NCI-H1092 (cell line): ENCODE measurements around the gene AKAP13.

Experiments used
- DNase-seq: peaks from one replicate; lab custom pipeline; 2025; lab: John Stamatoyannopoulos, UW

AKAP13 gene

DNA sequence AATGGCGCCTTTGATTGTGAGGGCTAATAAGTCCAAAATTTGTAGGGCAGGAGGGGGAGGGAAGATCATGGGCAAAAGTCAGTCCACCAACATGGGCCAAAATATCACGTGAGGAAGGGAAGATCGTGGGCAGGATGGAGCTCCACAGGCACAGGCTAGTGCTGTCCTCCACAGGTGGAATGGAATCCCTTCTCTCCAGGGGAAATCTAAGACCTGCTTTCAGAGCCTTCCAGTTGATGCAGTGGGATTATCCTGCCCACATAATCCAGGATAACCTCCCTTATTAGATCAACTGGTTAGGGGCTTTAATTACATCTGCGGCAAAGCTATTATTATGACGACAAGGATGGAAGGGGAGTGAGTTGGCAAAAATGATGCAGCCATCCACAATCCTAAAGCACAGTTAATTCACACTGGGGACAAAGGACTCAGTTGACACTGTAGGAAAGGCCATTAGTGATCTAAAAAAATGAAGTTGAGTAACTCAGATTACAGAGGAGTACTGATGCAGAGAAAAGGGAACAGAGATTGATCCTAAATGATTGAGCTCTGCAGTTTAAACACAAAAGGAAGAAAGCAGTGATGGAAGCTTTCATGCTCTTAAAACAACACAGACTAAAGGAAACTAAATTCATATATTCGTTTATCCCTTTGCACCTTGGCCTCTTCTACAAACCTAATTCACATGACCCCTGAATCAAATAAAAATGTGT lies 159.8 kb downstream of the AKAP13 start:
- no peak for DNase-seq

DNA sequence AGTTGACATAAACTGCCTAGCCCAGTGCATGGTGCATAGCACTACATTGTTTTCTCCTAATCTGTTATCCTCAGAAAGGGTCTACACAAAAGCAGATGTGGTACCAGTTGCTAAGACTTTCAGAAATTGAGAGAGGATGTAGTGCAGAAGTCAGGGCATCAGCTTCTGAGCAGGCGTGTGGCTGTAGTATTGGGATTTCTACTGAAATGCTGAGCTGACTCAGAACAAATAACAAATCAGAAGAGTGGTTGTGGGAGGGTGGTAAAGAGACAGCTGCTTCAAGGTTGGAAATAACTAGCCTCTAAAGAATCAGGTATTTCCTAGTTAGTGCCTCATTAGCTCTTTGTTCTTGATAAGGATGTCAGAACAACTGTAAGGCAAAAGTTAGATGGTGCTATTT lies 161.3 kb downstream of the AKAP13 start:
- DNase-seq = no peak

GRCh38 chr15:85542488-85542887 lies 162.1 kb downstream of the AKAP13 start:
- DNase-seq = no peak

DNA sequence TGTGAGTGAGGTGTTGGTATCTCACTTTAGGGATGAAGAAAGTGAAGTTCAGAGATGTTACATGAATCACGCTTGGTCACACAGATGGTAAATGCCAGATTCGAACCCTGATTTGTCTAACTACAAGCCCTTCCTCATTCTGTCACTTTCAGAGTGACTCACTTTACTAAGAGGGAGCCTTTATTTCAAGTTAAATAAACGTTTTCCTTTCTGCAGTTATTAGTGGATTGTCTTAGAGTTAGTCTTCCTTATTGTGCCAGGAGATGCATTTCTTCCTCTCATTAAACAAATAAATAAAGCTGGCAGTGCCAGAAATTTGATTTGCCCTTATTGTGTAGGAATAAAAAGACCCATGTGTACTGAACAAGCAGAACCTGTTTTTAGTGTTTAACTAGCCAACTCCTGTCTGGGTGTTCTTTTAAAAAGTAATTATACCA lies 162.5 kb downstream of the AKAP13 start:
- DNase-seq = no peak

DNA sequence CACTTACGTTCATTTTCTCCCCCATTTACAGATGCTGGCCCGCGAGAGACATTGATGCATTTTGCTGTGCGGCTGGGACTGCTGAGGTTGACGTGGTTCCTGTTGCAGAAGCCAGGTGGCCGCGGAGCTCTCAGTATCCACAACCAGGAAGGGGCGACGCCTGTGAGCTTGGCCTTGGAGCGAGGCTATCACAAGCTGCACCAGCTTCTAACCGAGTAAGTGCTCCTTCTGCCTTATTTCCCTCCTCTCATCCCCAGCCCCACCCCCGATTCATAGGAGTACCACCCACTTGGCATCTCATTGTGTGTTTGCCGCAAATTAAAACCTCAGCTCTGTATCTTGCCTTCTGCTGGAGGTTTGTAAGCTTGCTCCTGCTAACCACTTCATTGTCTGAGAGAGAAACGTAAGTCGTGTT lies 163.3 kb downstream of the AKAP13 start:
- no peak for DNase-seq

DNA sequence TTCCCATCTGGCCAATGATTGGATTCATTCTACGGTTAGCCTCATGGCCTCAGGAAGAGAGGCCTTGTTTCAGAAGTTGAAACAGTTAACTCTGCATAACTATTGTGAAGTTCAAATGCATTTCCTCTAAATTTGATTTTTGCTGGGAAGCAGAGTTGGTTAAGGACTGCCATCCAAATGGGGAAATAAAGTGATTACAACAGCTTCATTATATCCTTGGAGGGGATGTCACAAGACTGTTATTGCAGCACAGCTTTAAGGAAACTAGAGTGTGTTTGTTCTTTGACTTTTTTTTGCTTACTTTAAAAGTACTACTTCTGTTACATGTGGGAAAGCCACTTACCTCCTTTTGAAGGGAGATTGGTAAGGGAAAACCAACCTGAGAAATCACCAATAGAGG lies 164.8 kb downstream of the AKAP13 start:
- DNase-seq = no peak

DNA sequence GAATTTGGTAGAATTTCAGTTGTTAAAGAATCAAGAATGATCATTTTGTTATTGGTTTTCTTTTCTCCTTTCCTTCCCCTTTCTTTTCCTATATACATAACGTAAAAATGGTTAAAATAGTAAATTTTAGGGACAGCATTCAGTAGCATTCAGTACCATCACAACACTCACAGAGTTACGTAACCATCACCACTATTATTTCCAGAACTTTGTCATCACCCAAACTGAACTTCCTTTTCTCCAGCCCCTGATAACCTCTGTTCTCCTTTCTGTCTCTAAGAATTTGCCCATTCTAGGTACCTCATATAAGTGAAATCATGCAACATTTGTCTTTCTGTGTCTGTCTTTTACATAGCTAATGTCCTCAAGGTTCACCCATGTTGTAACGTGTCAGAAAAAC lies 165.3 kb downstream of the AKAP13 start:
- DNase-seq = no peak

- DNase-seq = no peak
Measured at GRCh38 chr15:85547386-85547785, 167.0 kb downstream of the AKAP13 start.

- DNase-seq = no peak
Measured at GRCh38 chr15:85550283-85550682, 169.9 kb downstream of the AKAP13 start.

- DNase-seq = no peak
Measured at GRCh38 chr15:85551221-85551832, 170.9 kb downstream of the AKAP13 start.

DNA sequence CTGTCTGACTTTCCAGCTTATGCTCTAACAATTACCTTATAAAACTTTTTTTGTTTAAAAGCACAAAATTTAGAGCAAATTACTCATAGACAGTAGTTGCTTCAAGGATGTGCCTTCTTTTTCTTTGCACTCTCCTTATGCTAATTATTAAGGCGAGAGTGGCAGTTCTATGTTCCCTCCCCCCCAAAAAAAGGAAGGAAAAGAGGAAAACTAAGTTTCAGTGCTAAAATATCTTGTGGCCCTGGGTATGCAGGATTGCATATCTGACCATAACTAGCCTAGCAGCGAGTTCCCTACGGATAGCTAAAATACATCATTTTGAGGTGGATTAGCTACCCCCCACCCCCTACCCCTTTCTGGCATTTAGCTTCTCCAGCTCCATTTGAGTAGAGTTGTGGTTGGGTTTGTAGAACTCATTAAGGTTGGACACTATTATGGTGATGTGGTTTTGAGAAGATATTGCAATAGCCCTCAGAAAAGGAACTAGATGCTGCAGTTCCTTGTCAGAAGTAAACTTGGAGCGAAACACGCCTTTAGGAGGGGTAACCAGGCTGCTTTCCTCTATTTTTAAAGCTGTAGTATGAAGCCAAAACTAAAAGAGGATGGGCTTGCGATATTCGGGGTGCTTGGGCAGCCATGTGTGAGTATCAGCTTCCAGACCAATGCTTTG lies 174.6 kb downstream of the AKAP13 start:
- no peak for DNase-seq

DNA sequence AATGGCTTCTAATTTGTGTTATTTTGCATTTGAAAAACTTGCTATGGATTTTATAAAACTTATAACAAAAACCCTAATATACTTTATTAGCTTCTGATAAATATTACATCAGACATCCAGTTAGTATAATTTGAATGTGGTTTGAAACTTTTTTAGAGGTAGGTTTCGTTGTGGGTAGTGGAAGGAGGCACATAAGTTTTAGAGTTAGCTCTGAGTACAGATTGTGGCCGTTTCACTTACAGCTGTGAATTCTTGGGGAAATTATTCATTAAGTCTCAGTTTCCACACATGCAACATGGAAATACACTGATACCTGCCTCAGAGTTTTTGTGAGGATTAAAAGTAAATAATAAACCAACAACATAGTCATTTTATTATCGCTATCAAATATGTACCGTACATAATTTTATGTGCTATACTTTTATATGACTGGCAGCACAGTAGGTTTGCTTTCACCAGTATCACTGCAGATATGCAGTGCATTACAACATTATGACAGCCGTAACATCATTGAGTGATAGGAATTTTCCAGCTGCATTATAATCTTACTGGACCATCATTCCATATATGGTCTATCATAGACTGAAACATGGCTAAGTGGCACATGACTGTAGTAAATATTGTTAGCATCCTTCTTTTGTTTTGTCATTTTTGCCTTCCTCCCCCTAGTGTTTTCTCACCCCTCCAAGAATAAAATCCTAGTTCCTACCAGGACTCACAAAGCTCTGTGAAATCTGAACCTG lies 175.6 kb downstream of the AKAP13 start:
- no peak for DNase-seq

- DNase-seq = no peak
Measured at GRCh38 chr15:85556618-85556895, 176.2 kb downstream of the AKAP13 start.

GRCh38 chr15:85557385-85557784 lies 177.0 kb downstream of the AKAP13 start:
- no peak for DNase-seq

DNA sequence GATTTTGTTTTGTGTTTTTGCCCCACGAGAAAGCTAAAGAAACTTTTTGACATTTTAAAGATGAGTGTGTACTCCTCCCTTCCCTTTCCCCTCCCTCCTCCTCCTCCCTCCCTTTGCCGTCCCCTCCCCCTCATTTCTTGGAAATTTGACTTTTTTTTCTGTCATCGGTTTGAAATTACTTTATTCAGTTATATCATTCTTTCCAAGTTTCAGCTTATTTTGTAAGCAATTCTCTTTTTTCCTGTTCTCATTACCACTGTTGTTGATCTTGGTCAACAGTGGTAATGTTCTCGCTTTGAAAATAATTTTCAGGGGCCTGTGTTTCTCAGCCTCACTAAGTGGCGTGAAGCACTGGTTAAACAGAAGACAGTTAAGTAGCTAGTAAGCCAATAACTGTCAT lies 178.4 kb downstream of the AKAP13 start:
- DNase-seq = no peak

GRCh38 chr15:85559530-85559929 lies 179.1 kb downstream of the AKAP13 start:
- no peak for DNase-seq

- DNase-seq = no peak
Measured at GRCh38 chr15:85562824-85563223, 182.4 kb downstream of the AKAP13 start.

GRCh38 chr15:85563328-85563727 lies 182.9 kb downstream of the AKAP13 start:
- no peak for DNase-seq

- no peak for DNase-seq
Measured at GRCh38 chr15:85563731-85564130, 183.3 kb downstream of the AKAP13 start.

DNA sequence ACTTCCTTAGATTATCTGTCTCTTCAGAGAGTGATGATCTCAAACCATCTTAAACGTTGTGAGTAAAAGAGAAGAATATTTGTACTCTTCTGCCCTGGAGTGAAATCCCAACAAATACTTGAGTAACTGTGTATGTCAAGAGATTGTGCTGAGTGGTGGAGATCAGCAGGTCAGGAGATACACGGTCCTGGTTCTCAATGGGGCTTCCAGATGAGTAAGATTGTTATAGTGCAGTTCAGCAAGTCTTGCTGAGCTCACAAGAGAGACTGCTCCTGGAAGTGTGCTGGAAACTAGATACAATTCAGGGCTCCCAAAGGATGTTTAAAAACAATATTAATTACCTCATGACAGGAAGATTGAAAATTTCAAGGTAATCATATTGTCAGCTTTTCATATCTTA lies 184.3 kb downstream of the AKAP13 start:
- DNase-seq = no peak

- no peak for DNase-seq
Measured at GRCh38 chr15:85568261-85568808, 187.9 kb downstream of the AKAP13 start.

DNA sequence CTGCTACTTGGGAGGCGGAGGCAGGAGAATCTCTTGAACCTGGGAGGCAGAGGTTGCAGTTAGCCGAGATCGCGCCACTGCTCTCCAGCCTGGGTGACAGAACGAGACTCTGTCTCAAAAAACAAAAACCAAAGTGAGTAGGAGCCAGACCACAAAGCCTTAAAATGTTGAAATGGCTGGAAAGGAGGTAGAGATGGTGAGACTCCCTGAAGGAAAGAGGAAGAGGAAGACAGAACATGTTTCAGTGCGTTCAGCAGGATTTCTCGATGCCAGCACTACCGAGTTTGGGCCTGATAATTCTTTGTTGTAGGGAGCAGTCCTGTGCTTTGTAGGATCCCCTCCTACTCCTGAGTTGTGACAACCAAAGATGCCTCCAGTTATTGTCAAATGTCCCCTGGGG lies 189.9 kb downstream of the AKAP13 start:
- no peak for DNase-seq

DNA sequence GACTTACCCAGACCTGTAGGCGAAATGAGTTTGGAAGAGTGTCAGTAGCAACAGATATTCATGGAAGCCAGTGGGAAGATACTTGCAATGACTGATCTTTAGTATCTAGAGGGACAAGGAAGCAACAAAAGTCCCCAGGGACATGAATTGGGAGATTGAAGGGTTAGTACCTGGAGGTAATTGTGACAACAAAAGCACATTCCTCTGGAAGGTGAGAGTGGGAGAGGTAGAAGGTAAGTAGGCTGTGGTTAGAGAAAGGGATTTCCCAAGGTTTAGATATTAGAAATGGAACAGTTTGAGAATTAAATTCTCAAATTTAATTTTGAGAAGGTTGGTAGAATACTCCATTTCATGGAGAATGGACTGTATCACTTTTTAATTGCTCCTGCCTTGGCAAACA lies 191.4 kb downstream of the AKAP13 start:
- DNase-seq = no peak
